ENCODE results near the gene NCBP2L.

DNA sequence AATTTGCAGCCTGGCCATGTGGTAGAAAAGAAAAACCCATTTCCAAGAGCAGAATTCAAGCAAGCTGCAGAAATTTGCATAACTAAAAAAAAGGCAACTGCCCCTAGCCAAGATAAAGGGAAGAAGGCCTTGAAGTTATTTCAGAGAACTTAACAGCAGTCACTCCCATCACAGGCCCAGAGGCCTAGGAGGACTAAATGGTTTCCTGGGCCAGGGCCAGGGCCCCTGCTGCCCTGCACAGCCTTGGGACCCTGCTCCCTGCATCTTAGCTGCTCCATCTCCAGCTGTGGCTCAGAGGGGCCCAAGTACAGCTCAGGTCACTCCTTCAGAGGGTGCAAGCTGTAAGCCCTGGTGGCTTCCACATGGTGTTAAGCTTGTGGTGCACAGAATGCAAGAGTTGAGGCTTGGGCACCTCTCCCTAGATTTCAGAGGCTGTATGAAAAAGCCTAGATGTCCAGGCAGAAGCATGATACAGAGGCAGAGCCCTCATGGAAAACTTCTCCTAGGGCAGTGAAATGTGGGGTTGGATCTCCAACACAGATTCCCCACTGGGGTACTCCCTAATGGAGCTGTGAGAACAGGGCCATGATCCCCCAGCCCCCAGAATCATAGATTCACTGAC is 41.5 kb downstream of the NCBP2L start:
- TF ChIP-seq, protein P1, sequence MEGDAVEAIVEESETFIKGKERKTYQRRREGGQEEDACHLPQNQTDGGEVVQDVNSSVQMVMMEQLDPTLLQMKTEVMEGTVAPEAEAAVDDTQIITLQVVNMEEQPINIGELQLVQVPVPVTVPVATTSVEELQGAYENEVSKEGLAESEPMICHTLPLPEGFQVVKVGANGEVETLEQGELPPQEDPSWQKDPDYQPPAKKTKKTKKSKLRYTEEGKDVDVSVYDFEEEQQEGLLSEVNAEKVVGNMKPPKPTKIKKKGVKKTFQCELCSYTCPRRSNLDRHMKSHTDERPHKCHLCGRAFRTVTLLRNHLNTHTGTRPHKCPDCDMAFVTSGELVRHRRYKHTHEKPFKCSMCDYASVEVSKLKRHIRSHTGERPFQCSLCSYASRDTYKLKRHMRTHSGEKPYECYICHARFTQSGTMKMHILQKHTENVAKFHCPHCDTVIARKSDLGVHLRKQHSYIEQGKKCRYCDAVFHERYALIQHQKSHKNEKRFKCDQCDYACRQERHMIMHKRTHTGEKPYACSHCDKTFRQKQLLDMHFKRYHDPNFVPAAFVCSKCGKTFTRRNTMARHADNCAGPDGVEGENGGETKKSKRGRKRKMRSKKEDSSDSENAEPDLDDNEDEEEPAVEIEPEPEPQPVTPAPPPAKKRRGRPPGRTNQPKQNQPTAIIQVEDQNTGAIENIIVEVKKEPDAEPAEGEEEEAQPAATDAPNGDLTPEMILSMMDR (IDR thresholded peaks at IDR 0.05), result no peak
- TF ChIP-seq EP300 (IDR thresholded peaks at IDR 0.05), result no peak

Measured in ovary (tissue), 3 donors.